Mammary epithelial cell (primary cell): ENCODE measurements around the gene B4GALT6.

Experiments used
- CTCF ChIP-seq, 2 donors: IDR thresholded peaks in 1 of 2; conservative IDR thresholded peaks in 1 of 2; 2 replicates each; pipeline ENCODE4 v1.5.1; 2011 to 2012; ENCODE audit warnings: inconsistent platforms in 2 of 2, low read length in 2 of 2, mild to moderate bottlenecking in 2 of 2, control low read depth in 1 of 2, low read depth in 1 of 2; ENCODE audit not compliant: insufficient read depth in 1 of 2; ENCODE audit errors: extremely low read depth in 1 of 2
- EZH2 ChIP-seq: IDR thresholded peaks from 2 replicates; pipeline ENCODE4 v1.6.1; 2012; ENCODE audit warnings: low read length, inconsistent platforms, borderline replicate concordance

- TF ChIP-seq CTCF (conservative IDR thresholded peaks at IDR 0.05 in 1 of 2, IDR thresholded peaks at IDR 0.05 in 1 of 2; ENCODE audit: extremely low read depth in 1 of 2, insufficient read depth in 1 of 2, low read depth in 1 of 2, low read length in 2 of 2) (no peak), EZH2 (no peak)
Measured at GRCh38 chr18:31659576-31660177, 24.7 kb downstream of the B4GALT6 start.
